HG03442 (cell line): ENCODE measurements around the gene TTC7B.

Experiments
- ATAC-seq: cut with Tn5 transposase; IDR thresholded peaks from one replicate; pipeline ENCODE4 v1.9.1; 2021; ENCODE audit warnings: mild to moderate bottlenecking, moderate library complexity; ENCODE audit not compliant: unreplicated experiment

TTC7B gene

DNA sequence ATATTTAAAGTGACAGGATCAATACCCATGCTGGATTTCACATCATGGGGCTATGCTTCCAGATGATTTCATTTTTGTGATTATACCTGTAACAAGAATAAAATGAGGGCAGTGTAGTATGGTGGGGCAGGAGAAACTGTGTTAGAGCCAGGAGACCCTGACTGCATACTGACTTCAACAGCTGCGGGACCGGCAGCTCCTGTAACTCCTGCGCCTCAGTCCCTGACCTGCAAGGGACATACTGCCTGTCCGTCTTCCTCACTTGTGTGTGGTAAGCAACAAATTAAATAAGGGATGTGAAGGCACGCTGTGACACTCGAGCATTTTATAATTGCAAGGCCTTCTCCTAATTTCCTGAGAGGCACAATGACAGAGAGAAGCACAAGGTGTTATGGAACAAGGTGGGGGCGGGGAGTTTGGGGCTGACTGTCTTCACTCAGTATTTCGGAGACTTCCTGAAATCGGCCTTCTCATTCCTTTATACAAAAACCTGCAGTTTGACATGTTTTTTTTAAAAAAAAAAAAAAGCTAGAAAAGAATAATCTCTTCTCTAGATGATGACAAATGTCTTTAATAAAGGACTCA is 164.2 kb downstream of the TTC7B start:
- ATAC-seq: no peak

GRCh38 chr14:90651271-90651804 is 164.9 kb downstream of the TTC7B start:
- no peak for ATAC-seq

GRCh38 chr14:90649557-90650135 is 166.6 kb downstream of the TTC7B start:
- ATAC-seq: no peak

- ATAC-seq: no peak
These were observed 167.1 kb downstream of the TTC7B start for GRCh38 chr14:90649083-90649482.

- no peak for ATAC-seq
These were observed 167.8 kb downstream of the TTC7B start for GRCh38 chr14:90648421-90648820.

DNA sequence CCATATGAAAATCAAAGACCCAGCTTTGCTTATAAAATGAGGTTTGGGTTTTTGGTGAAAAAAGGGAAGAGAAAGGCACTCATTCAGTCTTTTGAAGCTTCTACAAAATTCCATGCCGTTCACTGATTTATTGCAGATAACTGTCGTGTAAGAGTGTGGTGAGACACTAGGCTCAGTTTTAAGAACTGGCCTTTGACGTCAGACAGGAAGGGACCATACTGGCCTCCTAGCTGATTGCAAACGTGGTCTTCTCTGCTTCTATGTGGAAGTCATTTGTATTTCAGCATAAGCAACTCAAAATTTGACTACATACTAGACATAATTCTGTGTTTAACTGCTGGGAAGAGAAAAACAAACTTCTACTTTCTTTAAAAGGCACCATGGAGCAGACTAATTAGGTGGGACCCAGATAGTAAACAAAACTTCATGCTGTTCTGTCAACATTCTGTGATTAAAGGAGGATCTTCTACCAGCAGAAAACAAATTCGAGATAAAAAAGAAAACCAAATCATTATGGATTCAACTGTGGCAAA is 168.7 kb downstream of the TTC7B start:
- no peak for ATAC-seq

GRCh38 chr14:90645842-90646443 is 170.3 kb downstream of the TTC7B start:
- ATAC-seq: no peak

- ATAC-seq: no peak
These were observed 171.3 kb downstream of the TTC7B start for GRCh38 chr14:90644882-90645281.

DNA sequence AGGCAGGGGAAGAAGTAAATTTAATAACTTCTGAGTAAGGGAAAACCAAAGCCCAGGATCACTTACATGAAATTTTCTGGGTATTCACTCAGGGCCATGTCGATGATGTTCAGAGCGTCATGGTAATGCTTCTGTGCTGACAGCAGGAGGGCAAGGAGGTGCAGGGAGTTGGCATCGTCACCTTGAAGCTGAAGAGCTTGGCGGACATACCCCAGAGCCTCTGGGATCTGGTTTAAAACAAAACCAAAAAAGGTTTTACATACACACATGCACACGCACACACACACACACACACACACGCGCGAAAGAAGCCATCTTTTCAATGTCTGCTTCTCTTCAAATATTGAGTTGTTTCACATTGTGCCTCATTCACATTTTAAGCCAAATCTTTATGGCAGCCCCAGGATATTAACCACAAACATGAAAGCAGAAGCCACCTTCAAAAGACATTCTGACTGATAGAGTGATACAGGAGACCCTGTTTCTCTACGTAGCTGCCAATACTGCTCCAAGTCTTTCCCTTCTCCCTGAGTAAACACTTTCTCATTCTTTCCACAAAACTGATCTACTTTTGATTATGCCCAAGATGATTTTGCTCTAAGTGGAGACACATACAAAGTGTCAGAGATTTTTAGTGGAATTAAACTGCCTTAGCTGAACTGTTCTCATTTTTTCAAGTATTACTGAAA is 172.1 kb downstream of the TTC7B start:
- no peak for ATAC-seq

- ATAC-seq: no peak
These were observed 173.9 kb downstream of the TTC7B start for GRCh38 chr14:90642244-90642717.

- no peak for ATAC-seq
These were observed 174.5 kb downstream of the TTC7B start for GRCh38 chr14:90641615-90642243.

DNA sequence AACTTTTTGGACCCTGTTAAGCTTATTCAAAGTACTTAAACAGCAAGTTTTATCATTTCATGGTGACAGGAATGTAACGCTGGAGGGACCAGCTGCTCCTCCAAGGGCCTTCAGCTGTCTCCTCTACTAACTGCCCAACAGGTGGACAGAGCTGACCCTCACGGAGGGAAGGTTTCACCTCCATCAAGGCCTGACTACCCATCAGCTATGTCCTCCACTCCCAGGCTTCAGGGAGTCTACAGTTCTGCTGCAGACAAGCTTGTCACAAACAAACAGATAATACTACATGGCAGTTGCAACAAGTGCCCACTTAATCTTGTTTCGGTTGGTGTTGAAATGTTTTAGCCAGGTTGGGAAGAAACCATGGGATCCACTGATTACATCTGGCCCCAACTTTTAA is 175.1 kb downstream of the TTC7B start:
- no peak for ATAC-seq

DNA sequence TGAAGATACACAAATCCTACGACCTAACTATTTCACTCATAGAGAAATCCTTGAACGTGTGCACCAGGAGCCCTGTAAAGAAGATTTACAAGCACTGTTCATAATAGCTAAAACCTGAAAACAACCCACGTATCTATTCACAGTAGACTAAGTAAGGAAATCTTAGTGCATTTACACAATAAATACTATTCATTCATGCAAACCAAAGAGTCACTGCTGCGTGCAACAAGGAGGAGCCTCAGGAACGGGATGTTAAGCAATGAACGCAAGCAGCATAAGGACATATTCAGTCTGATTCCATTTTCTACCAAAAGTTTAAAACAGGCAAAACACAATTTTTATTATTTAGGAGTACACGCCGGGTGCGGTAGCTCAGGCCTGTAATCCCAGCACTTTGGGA is 176.6 kb downstream of the TTC7B start:
- ATAC-seq: no peak

DNA sequence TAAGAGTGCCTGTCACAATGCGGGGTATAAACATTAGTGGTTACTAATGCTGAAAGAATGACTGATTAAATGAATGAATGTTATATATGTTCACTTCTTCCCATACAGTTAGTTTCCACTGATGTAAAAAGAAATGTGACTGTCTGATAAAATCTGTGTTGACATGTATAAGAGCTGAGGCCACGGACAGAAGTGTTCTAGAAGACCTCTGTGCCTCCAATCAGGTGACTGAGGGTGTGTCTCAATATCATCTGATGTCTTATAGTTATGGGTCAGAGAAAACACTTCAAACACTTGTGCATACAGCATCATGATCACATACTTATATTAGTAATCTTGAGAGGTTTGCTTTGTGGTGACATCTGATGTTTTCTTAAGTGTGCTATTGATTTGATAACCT is 183.4 kb downstream of the TTC7B start:
- no peak for ATAC-seq

DNA sequence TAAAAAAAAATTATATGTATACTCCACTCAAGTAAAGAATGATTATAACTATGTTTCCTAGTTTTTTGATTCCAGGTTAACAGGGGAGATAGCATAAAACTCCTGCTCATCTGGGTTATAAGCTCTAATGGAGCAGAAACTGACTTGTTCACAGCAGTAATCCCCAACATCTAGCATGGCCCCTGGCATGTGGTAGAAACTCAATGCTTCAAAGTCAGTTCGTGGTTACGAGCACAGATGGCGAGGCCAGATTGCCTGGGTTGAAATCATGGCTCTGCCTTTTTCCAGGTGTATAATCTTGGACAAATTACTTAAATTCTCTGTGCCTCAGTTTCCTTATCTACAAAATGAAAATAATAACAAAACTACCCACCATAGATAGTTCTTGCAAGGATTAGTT is 183.8 kb downstream of the TTC7B start:
- ATAC-seq: no peak

GRCh38 chr14:90630171-90630806 is 185.9 kb downstream of the TTC7B start:
- no peak for ATAC-seq

GRCh38 chr14:90629471-90629870 is 186.8 kb downstream of the TTC7B start:
- ATAC-seq: no peak

- ATAC-seq: no peak
These were observed 187.4 kb downstream of the TTC7B start for GRCh38 chr14:90628825-90629224.

- no peak for ATAC-seq
These were observed 188.8 kb downstream of the TTC7B start for GRCh38 chr14:90627478-90627877.

- ATAC-seq: no peak
These were observed 189.7 kb downstream of the TTC7B start for GRCh38 chr14:90626550-90626949.

DNA sequence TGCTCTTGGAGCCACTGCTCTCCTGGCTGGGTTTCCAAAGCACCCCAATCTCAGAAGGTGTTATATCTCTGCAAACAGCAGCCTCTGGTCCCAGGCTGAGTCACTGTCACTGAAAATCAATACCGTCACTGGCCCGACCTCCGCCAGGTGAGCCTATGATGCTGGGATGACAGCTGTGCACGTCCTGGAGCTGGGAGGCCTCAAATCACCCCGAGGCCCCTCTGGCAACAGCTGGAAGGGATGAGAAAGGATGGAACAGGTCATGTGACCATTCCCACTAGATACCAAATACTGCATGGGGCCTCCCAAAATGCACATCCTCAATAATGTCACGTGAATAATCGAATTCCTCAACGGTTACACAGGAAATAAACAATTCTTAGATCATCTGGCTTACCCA is 190.8 kb downstream of the TTC7B start:
- ATAC-seq: no peak
